ENCODE results near the gene CAVIN4. TPM values are rescaled to one million over a fixed set of nuclear protein-coding genes. Genes with fewer than 3 reads are reported as not detected.

The CAVIN4 gene
- polyA plus RNA-seq, 3 donors = 3.2 to 4.0 (median 3.7) TPM

- no peak for DNase-seq (ENCODE audit: extremely low read depth in 1 of 11, low read depth in 9 of 11, low spot score in 4 of 11)
These were observed 7.1 kb downstream of the CAVIN4 start for GRCh38 chr9:100584951-100585350.

- no peak for DNase-seq (ENCODE audit: extremely low read depth in 1 of 11, low read depth in 9 of 11, low spot score in 4 of 11)
These were observed 8.2 kb downstream of the CAVIN4 start for GRCh38 chr9:100586093-100586492.

- DNase-seq (ENCODE audit: extremely low read depth in 1 of 11, low read depth in 9 of 11, low spot score in 4 of 11) = no peak
These were observed 9.5 kb downstream of the CAVIN4 start for GRCh38 chr9:100587375-100587774.

GRCh38 chr9:100589582-100589981 is 11.7 kb downstream of the CAVIN4 start:
- no peak for DNase-seq (ENCODE audit: extremely low read depth in 1 of 11, low read depth in 9 of 11, low spot score in 4 of 11)

GRCh38 chr9:100590481-100590880 is 12.6 kb downstream of the CAVIN4 start:
- DNase-seq (ENCODE audit: extremely low read depth in 1 of 11, low read depth in 9 of 11, low spot score in 4 of 11) = no peak

- no peak for DNase-seq (ENCODE audit: extremely low read depth in 1 of 11, low read depth in 9 of 11, low spot score in 4 of 11)
These were observed 13.3 kb downstream of the CAVIN4 start for GRCh38 chr9:100591139-100591538.

GRCh38 chr9:100591639-100592412 is 13.9 kb downstream of the CAVIN4 start:
- no peak for DNase-seq (ENCODE audit: extremely low read depth in 1 of 11, low read depth in 9 of 11, low spot score in 4 of 11)

- DNase-seq (ENCODE audit: extremely low read depth in 1 of 11, low read depth in 9 of 11, low spot score in 4 of 11) = peak in 10 of 11 donors; percentile 33 to 75 (median 54)
These were observed 17.7 kb downstream of the CAVIN4 start for GRCh38 chr9:100595391-100596199.

GRCh38 chr9:100597236-100597635 is 19.4 kb downstream of the CAVIN4 start:
- DNase-seq (ENCODE audit: extremely low read depth in 1 of 11, low read depth in 9 of 11, low spot score in 4 of 11) = no peak

GRCh38 chr9:100598641-100599145 is 20.8 kb downstream of the CAVIN4 start:
- DNase-seq (ENCODE audit: extremely low read depth in 1 of 11, low read depth in 9 of 11, low spot score in 4 of 11) = peak; percentile 53 to 85 (median 77)

GRCh38 chr9:100600521-100601079 is 22.7 kb downstream of the CAVIN4 start:
- DNase-seq (ENCODE audit: extremely low read depth in 1 of 11, low read depth in 9 of 11, low spot score in 4 of 11) = no peak

- DNase-seq (ENCODE audit: extremely low read depth in 1 of 11, low read depth in 9 of 11, low spot score in 4 of 11) = peak in 3 of 11 donors; percentile 28 to 37 (median 35)
These were observed 23.3 kb downstream of the CAVIN4 start for GRCh38 chr9:100601216-100601615.

- DNase-seq (ENCODE audit: extremely low read depth in 1 of 11, low read depth in 9 of 11, low spot score in 4 of 11) = peak; percentile 37 to 68 (median 51)
These were observed 24.5 kb downstream of the CAVIN4 start for GRCh38 chr9:100602342-100602801.

- DNase-seq (ENCODE audit: extremely low read depth in 1 of 11, low read depth in 9 of 11, low spot score in 4 of 11) = no peak
These were observed 27.5 kb downstream of the CAVIN4 start for GRCh38 chr9:100605405-100605804.

- no peak for DNase-seq (ENCODE audit: extremely low read depth in 1 of 11, low read depth in 9 of 11, low spot score in 4 of 11)
These were observed 41.3 kb downstream of the CAVIN4 start for GRCh38 chr9:100619194-100619593.

GRCh38 chr9:100619665-100620064 is 41.8 kb downstream of the CAVIN4 start:
- DNase-seq (ENCODE audit: extremely low read depth in 1 of 11, low read depth in 9 of 11, low spot score in 4 of 11) = no peak

- DNase-seq (ENCODE audit: extremely low read depth in 1 of 11, low read depth in 9 of 11, low spot score in 4 of 11) = no peak
These were observed 46.1 kb downstream of the CAVIN4 start for GRCh38 chr9:100623969-100624368.

GRCh38 chr9:100626949-100627348 is 49.1 kb downstream of the CAVIN4 start:
- no peak for DNase-seq (ENCODE audit: extremely low read depth in 1 of 11, low read depth in 9 of 11, low spot score in 4 of 11)

- DNase-seq (ENCODE audit: extremely low read depth in 1 of 11, low read depth in 9 of 11, low spot score in 4 of 11) = peak in 1 of 11 donors; percentile 2
These were observed 59.9 kb downstream of the CAVIN4 start for GRCh38 chr9:100637787-100638186.
